ENCODE data around the gene ARL15. TPM values are rescaled to one million over a fixed set of nuclear protein-coding genes. Genes with fewer than 3 reads are reported as not detected.

ARL15 gene
- total and polyA plus RNA-seq, 7 donors, result 11.7 to 30.7 (median 16.6) TPM

DNA sequence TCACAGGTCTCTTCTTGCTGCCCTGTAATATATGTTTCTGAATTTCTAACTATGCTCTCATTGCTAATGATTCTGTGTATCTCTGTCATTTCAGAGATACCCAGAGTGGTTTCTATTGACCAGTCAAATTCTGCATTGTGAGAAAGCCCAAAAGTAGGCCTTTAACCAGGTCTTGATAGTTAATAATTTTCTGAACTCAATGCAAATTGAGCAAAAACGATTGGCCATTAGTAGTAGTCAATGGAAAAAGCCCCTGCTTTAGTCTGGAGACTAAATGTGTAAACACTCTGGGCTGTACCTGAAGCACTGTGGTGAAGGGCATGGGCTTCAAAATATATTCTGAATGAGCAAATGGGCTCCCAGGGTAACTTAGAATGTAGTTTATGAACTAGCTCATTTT, 307.6 kb downstream of the ARL15 start:
- H3K36me3 ChIP-seq, result no peaks in the 10 kb centered on the region
- peaks cover 0 to 2% (median 0%) of the 10 kb centered on the region in 4 donors for H3K4me1 ChIP-seq
- H3K27ac ChIP-seq, result no peak overlapping the region
- no peaks in the 10 kb centered on the region for H3K27me3 ChIP-seq
- DNase-seq, result no peak
- H3K9me3 ChIP-seq, result no peaks in the 10 kb centered on the region
- 83 to 84% methylated on average over 1 of the region's 1 CpG for whole genome bisulfite sequencing, 2 donors
- intact Hi-C loops (cut with DNase I), result no loop called here
- H3K4me3 ChIP-seq, result no peak overlapping the region
- TF ChIP-seq POLR2A (IDR thresholded peaks at IDR 0.05), result no peak
- TF ChIP-seq EP300 (IDR thresholded peaks at IDR 0.05), result no peak
- TF ChIP-seq, protein P1, sequence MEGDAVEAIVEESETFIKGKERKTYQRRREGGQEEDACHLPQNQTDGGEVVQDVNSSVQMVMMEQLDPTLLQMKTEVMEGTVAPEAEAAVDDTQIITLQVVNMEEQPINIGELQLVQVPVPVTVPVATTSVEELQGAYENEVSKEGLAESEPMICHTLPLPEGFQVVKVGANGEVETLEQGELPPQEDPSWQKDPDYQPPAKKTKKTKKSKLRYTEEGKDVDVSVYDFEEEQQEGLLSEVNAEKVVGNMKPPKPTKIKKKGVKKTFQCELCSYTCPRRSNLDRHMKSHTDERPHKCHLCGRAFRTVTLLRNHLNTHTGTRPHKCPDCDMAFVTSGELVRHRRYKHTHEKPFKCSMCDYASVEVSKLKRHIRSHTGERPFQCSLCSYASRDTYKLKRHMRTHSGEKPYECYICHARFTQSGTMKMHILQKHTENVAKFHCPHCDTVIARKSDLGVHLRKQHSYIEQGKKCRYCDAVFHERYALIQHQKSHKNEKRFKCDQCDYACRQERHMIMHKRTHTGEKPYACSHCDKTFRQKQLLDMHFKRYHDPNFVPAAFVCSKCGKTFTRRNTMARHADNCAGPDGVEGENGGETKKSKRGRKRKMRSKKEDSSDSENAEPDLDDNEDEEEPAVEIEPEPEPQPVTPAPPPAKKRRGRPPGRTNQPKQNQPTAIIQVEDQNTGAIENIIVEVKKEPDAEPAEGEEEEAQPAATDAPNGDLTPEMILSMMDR (IDR thresholded peaks at IDR 0.05), result no peak
- TF ChIP-seq POLR2AphosphoS5 (IDR thresholded peaks at IDR 0.05), result no peak

DNA sequence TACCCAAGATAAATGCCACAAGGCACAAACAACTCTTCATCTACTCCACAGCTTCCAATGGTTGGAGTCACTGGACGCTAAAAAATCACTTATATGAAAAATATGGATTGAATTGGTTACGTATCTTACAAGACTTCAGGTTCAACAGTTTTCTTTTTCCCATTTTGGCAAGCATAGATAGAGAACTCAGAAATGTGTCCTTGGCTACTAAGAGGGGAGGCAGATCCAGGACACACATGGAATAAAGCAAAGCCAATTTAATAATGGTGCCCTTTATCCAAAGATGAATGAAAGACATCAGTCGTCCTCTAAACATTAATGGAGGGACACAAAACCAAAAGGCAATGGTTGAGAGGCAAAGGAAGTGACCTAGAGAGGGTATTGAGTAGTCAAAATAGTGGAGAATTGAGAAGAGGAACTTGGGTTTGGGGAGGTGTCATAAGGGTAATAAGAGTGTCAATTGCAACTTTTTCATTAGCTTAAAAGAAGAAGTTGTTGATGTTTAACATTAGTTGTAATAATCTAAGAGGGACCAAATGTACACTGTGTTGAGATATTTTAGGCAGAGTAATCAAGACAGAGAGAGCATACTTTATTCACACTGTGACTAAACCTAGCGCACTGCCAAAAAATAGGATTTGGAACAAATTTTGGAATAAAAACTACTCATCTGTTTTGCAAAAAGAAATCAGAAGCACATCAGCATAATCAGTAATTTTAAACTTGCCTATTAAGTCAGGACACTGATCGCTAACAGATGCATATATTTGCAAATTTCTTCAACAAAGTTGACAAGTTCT, 308.2 kb downstream of the ARL15 start:
- no peak overlapping the region for H3K4me3 ChIP-seq
- intact Hi-C loops (cut with DNase I), result no loop called here
- no peaks in the 10 kb centered on the region for H3K27me3 ChIP-seq
- no peak for DNase-seq
- no peak overlapping the region for H3K27ac ChIP-seq
- H3K36me3 ChIP-seq, result no peaks in the 10 kb centered on the region
- WGBS, 2 donors, result 94 to 96% methylated on average over 5 of the region's 5 CpGs
- TF ChIP-seq POLR2AphosphoS5 (IDR thresholded peaks at IDR 0.05) (no peak), EP300 (IDR thresholded peaks at IDR 0.05) (no peak), POLR2A (IDR thresholded peaks at IDR 0.05) (no peak)
- TF ChIP-seq, protein P1 (IDR thresholded peaks at IDR 0.05), result no peak
- no peaks in the 10 kb centered on the region for H3K4me1 ChIP-seq
- no peaks in the 10 kb centered on the region for H3K9me3 ChIP-seq

DNA sequence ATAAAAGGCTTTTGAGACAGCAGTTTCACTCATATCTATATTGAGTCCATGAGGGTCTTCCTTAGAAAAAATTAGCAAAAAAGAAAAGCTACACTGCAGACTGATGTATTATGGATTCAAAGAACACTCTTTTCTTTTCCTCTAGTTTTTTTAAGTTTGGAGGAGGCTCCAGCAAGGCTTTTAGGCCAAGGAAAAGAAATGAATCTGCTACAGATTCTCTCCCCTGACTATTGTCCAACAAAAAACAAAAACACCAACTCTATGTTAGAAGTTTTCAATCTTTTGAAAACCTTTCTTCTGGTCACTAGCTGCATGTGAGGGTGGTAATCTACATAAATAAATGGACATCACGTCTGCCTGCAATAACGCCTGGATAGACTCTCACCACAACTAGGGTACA, 310.4 kb downstream of the ARL15 start:
- intact Hi-C loops (cut with DNase I), result no loop called here
- H3K27me3 ChIP-seq, result no peaks in the 10 kb centered on the region
- no peaks in the 10 kb centered on the region for H3K4me1 ChIP-seq
- 90 to 91% methylated on average over 2 of the region's 2 CpGs for WGBS, 2 donors
- no peak for DNase-seq
- H3K9me3 ChIP-seq, result no peaks in the 10 kb centered on the region
- H3K36me3 ChIP-seq, result no peaks in the 10 kb centered on the region
- no peak for TF ChIP-seq POLR2A (IDR thresholded peaks at IDR 0.05)
- no peak for TF ChIP-seq POLR2AphosphoS5 (IDR thresholded peaks at IDR 0.05)
- TF ChIP-seq, protein P1 (IDR thresholded peaks at IDR 0.05), result no peak
- no peak for TF ChIP-seq EP300 (IDR thresholded peaks at IDR 0.05)
- H3K27ac ChIP-seq, result no peak overlapping the region
- no peak overlapping the region for H3K4me3 ChIP-seq

DNA sequence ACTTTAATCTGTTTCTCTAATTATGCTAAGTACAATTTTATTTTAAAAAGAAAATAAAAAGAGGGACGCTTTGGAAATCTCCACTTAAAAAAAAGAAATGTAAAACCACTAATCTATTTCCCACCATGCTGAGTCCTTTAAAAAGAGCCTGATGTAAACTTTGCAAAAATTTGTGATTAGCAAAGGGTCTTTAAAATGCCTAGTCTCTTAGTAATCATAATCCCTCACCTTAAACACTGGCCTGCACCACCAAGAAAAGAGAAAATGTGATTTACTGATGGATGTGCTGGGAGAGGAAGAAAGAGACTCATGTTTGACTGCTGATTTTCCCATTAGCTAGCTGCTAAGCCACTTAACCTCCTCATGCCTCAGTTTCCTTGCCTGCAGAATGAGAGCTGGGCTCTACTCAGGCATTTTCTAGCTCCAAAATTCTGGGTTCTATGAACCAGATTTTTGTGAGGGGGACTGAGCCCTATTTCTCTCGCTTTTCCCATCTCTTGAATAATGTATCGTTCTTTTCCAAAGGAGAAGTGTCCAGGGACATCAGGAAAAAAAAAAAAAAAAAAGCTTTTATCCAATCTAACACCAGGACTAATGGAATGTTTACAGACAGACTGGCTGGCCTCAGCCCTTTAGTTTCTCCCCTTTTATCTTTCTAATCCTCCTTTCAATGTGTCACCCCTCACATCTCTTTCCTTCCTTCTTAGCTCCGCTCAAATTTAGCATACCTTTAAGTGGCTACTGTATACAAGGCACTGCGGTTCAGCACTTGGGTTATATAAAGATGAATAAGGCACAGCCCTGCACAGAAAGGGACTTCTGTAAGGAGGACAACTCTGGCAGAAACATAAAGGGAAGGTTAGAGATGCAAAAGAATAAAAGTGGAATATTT, 312.4 kb downstream of the ARL15 start:
- TF ChIP-seq POLR2A (IDR thresholded peaks at IDR 0.05) (no peak), EP300 (IDR thresholded peaks at IDR 0.05) (no peak), POLR2AphosphoS5 (IDR thresholded peaks at IDR 0.05) (no peak)
- TF ChIP-seq, protein P1 (IDR thresholded peaks at IDR 0.05), result no peak
- DNase-seq, result no peak
- Histone ChIP-seq H3K27me3 (no peaks in the 10 kb centered on the region), H3K4me3 (no peak overlapping the region), H3K36me3 (no peaks in the 10 kb centered on the region), H3K9me3 (no peaks in the 10 kb centered on the region), H3K27ac (no peak overlapping the region), H3K4me1 (no peaks in the 10 kb centered on the region)
- intact Hi-C loops (cut with DNase I), result no loop called here
- WGBS, 2 donors, result 97% methylated on average over 5 of the region's 5 CpGs

Data from sigmoid colon (tissue), 7 donors.